LNCAP (cell line): ENCODE results near the gene LINC00632.

Source experiments
- CTCF ChIP-seq: fragments of 450-650 bp; IDR thresholded peaks from 2 replicates; pipeline ENCODE4 v1.5.1; 2017; ENCODE audit warnings: mild to moderate bottlenecking

Gene LINC00632

GRCh38 chrX:140804292-140804691, 94.7 kb downstream of the LINC00632 start:
- no peak for TF ChIP-seq CTCF

- TF ChIP-seq CTCF = no peak
Measured at GRCh38 chrX:140815868-140816267, 106.3 kb downstream of the LINC00632 start.

- peak; percentile 48 for TF ChIP-seq CTCF
Measured at GRCh38 chrX:140817943-140818342, 108.4 kb downstream of the LINC00632 start.

GRCh38 chrX:140821280-140821679, 111.7 kb downstream of the LINC00632 start:
- no peak for TF ChIP-seq CTCF

- TF ChIP-seq CTCF = no peak
Measured at GRCh38 chrX:140822184-140822583, 112.6 kb downstream of the LINC00632 start.

GRCh38 chrX:140822861-140823260, 113.3 kb downstream of the LINC00632 start:
- no peak for TF ChIP-seq CTCF

GRCh38 chrX:140836874-140837273, 127.3 kb downstream of the LINC00632 start:
- no peak for TF ChIP-seq CTCF
